Inferior parietal cortex (tissue), 1 donor: Measurements from ENCODE around the gene ARHGAP5.

Experiments used
- DNase-seq: peaks from one replicate; pipeline ENCODE4 v3.0.0-alpha.2; 2016; ENCODE audit errors: extremely low spot score

ARHGAP5 gene

GRCh38 chr14:32171469-32171868 lies 94.4 kb downstream of the ARHGAP5 start:
- DNase-seq: no peak

- DNase-seq: no peak
Observed at GRCh38 chr14:32183151-32184058, 106.3 kb downstream of the ARHGAP5 start.

- DNase-seq: no peak
Observed at GRCh38 chr14:32185097-32185496, 108.0 kb downstream of the ARHGAP5 start.

- no peak for DNase-seq
Observed at GRCh38 chr14:32186248-32186647, 109.1 kb downstream of the ARHGAP5 start.

- DNase-seq: no peak
Observed at GRCh38 chr14:32189811-32190210, 112.7 kb downstream of the ARHGAP5 start.

GRCh38 chr14:32190673-32191072 lies 113.6 kb downstream of the ARHGAP5 start:
- DNase-seq: no peak

- no peak for DNase-seq
Observed at GRCh38 chr14:32192712-32193373, 115.7 kb downstream of the ARHGAP5 start.

GRCh38 chr14:32193532-32193931 lies 116.4 kb downstream of the ARHGAP5 start:
- no peak for DNase-seq

GRCh38 chr14:32195636-32196035 lies 118.5 kb downstream of the ARHGAP5 start:
- DNase-seq: no peak

- DNase-seq: no peak
Observed at GRCh38 chr14:32197919-32198318, 120.8 kb downstream of the ARHGAP5 start.

GRCh38 chr14:32200368-32201192 lies 123.5 kb downstream of the ARHGAP5 start:
- peak; percentile 6 for DNase-seq

- peak; percentile 72 for DNase-seq
Observed at GRCh38 chr14:32201193-32201815, 124.2 kb downstream of the ARHGAP5 start.

- DNase-seq: no peak
Observed at GRCh38 chr14:32201816-32202490, 124.8 kb downstream of the ARHGAP5 start, which contains the start of gene RNU6-7. TSS of gene RNU6-7 (plus strand) at chr14:32202045.

GRCh38 chr14:32202491-32202997 lies 125.4 kb downstream of the ARHGAP5 start:
- DNase-seq: peak; percentile 61

GRCh38 chr14:32202998-32203882 lies 126.1 kb downstream of the ARHGAP5 start, which contains the start of gene RNU6-8:
TSS of gene RNU6-8 (minus strand) at chr14:32203269.
- peak; percentile 80 for DNase-seq

GRCh38 chr14:32203928-32204357 lies 126.8 kb downstream of the ARHGAP5 start:
- DNase-seq: peak; percentile 31

GRCh38 chr14:32205554-32205953 lies 128.4 kb downstream of the ARHGAP5 start:
- no peak for DNase-seq

- DNase-seq: no peak
Observed at GRCh38 chr14:32205984-32206383, 128.9 kb downstream of the ARHGAP5 start.

GRCh38 chr14:32206552-32206951 lies 129.4 kb downstream of the ARHGAP5 start:
- DNase-seq: no peak

- DNase-seq: no peak
Observed at GRCh38 chr14:32208490-32208889, 131.4 kb downstream of the ARHGAP5 start.
